SKM-1 treated with dmso at 0.1 percent for 144 hours (cell line): Measurements from ENCODE around the gene FCSK.

Experiments
- DNase-seq: peaks from one replicate; lab custom pipeline; 2025; ENCODE audit not compliant: unreplicated experiment; lab: John Stamatoyannopoulos, UW

FCSK gene

GRCh38 chr16:70476272-70477020 lies 22.1 kb downstream of the FCSK start:
- DNase-seq, result no peak

GRCh38 chr16:70478169-70478568 lies 23.8 kb downstream of the FCSK start:
- no peak for DNase-seq

- DNase-seq, result no peak
Measured at GRCh38 chr16:70478912-70479341, 24.5 kb downstream of the FCSK start.

GRCh38 chr16:70480127-70481105 lies 26.0 kb downstream of the FCSK start:
- no peak for DNase-seq

GRCh38 chr16:70481929-70482536 lies 27.6 kb downstream of the FCSK start:
- no peak for DNase-seq

- no peak for DNase-seq
Measured at GRCh38 chr16:70482624-70483023, 28.2 kb downstream of the FCSK start.

GRCh38 chr16:70483426-70483825 lies 29.0 kb downstream of the FCSK start:
- DNase-seq, result no peak

- DNase-seq, result no peak
Measured at GRCh38 chr16:70484867-70485266, 30.5 kb downstream of the FCSK start.

- no peak for DNase-seq
Measured at GRCh38 chr16:70490261-70490660, 35.9 kb downstream of the FCSK start.

GRCh38 chr16:70493802-70494201 lies 39.4 kb downstream of the FCSK start:
- DNase-seq, result no peak

GRCh38 chr16:70494202-70494770 lies 39.9 kb downstream of the FCSK start:
- no peak for DNase-seq

GRCh38 chr16:70494777-70495176 lies 40.4 kb downstream of the FCSK start:
- DNase-seq, result no peak

- no peak for DNase-seq
Measured at GRCh38 chr16:70495425-70496182, 41.2 kb downstream of the FCSK start.

- no peak for DNase-seq
Measured at GRCh38 chr16:70496513-70496912, 42.1 kb downstream of the FCSK start.

GRCh38 chr16:70508752-70509151 lies 54.4 kb downstream of the FCSK start:
- DNase-seq, result no peak

- DNase-seq, result no peak
Measured at GRCh38 chr16:70510216-70510615, 55.8 kb downstream of the FCSK start.

GRCh38 chr16:70511833-70512232 lies 57.4 kb downstream of the FCSK start:
- no peak for DNase-seq

- no peak for DNase-seq
Measured at GRCh38 chr16:70512456-70512855, 58.1 kb downstream of the FCSK start.

- no peak for DNase-seq
Measured at GRCh38 chr16:70520612-70521297, 66.4 kb downstream of the FCSK start.
